GM18505 (cell line): ENCODE data around the gene ATP13A5.

Source experiments
- ATAC-seq: cut with Tn5 transposase; IDR thresholded peaks from one replicate; pipeline ENCODE4 v1.9.1; 2021; ENCODE audit not compliant: unreplicated experiment
- POLR2A ChIP-seq: IDR thresholded peaks from 4 replicates; pipeline ENCODE4 v1.6.1; 2011; ENCODE audit warnings: borderline replicate concordance; ENCODE audit not compliant: insufficient read depth, insufficient read length; ENCODE audit errors: extremely low read depth

Gene ATP13A5

GRCh38 chr3:193377591-193377990 lies 962 bp downstream of the ATP13A5 start:
- no peak for TF ChIP-seq POLR2A
- ATAC-seq: no peak

- ATAC-seq: no peak
- no peak for TF ChIP-seq POLR2A
These were observed 2.9 kb downstream of the ATP13A5 start for GRCh38 chr3:193375614-193376013.

GRCh38 chr3:193372783-193373182 lies 5.8 kb downstream of the ATP13A5 start:
- ATAC-seq: no peak
- TF ChIP-seq POLR2A: no peak

DNA sequence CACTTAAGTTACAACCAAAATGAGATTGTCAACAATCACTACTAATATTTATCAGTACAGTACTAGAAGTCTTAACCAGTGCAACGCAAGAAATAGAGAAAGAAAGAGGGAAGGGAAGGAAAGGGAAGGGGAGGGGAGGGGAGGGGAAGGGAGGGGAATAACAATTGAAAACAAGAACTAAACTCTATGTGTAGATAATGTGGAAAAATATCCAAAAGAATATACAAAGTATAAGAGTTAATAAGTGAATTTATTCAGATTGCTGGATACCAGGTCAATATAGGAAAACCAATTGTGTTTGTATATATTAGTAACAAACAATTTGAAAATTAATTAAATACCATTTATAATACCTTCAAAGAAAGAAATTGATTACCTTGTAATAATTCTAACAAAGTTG lies 10.7 kb downstream of the ATP13A5 start:
- no peak for ATAC-seq
- no peak for TF ChIP-seq POLR2A

- ATAC-seq: no peak
- TF ChIP-seq POLR2A: no peak
These were observed 21.3 kb downstream of the ATP13A5 start for GRCh38 chr3:193357291-193357690.

- ATAC-seq: no peak
- no peak for TF ChIP-seq POLR2A
These were observed 24.1 kb downstream of the ATP13A5 start for GRCh38 chr3:193354423-193354822.

- no peak for TF ChIP-seq POLR2A
- ATAC-seq: no peak
These were observed 27.8 kb downstream of the ATP13A5 start for GRCh38 chr3:193350744-193351143.

- no peak for ATAC-seq
- TF ChIP-seq POLR2A: no peak
These were observed 29.9 kb downstream of the ATP13A5 start for GRCh38 chr3:193348686-193349085.

GRCh38 chr3:193347521-193348501 lies 30.7 kb downstream of the ATP13A5 start:
- ATAC-seq: peak; percentile 87
- no peak for TF ChIP-seq POLR2A

DNA sequence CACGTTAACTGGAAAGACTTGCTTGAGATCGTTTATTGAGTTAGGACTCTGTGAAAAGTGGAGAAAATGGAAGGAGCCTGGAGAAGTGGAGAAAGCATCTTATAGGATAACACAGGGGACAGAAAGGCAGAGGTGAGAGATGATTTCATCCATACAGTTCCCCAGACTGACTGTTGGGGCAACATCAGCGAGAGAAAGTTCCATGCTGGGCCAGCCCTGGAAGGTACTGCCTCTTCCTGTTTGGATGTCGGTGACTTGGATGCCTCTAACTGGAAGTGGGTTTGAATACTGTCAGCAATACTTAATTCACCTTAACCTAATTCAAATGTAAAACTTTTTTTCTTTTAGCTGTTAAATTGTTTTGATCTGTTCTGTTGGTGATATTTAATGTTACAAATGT lies 32.3 kb downstream of the ATP13A5 start:
- ATAC-seq: no peak
- TF ChIP-seq POLR2A: no peak

DNA sequence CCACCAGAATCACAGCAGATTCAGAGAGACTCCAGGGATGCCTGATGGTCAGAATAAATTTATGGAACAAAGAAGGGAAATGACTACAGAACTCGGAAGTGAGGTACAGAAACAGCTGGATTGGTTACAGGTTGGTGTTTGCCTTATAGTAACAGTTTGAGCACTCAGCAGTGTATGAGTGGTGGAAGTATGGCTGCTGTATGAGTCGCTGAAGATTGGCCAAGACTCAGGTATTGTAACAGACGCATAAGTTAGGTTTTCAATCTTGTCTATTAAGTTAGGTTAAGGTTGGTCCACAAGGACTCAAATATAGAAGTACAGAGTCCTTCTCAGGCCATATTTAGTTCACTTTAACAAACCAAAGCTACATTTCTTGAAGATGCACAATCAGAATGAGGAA lies 33.1 kb downstream of the ATP13A5 start:
- ATAC-seq: no peak

DNA sequence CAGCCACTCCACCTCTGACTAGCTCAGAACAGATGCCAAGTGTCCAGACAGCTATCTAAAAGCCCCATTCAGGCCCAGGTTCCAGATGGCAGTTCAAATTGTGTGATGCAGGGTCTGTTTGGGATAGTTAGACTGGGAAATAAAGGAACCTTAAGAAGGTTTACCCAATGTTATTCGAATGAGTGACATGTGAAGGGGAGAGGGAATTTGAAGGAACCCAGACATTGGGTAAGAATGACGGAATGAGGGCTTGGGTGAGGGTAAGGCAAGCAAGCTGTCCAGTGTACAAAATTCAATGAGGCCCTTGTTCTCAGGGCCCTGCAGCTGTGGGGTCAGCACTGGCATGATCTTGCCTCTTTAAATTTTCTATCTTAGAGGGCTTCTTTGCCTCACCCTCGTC lies 34.1 kb downstream of the ATP13A5 start:
- no peak for TF ChIP-seq POLR2A
- ATAC-seq: no peak

More for the DNA sequence above, 33.1 kb downstream of the ATP13A5 start:
- no peak for TF ChIP-seq POLR2A

- TF ChIP-seq POLR2A: no peak
- ATAC-seq: no peak
These were observed 34.8 kb downstream of the ATP13A5 start for GRCh38 chr3:193343726-193344222.

DNA sequence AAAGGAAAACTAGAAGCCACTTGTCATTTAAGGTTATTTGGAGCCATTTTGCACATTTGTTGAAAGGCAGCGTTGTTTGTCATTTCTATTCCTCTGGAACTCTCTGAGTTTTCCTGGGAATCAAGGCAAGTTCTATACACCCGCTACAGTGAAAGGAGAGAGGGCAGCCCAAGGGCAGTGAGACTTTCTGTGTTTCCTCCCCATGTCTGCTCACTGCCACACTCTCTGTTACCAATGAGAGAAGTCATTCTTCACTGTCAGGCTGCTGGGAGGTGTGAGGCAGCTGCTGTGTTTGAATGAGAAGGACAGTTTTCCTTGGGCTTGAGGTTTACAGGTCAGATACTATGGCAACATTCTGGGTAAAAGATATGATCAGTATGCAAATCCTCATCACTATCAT lies 36.0 kb downstream of the ATP13A5 start:
- ATAC-seq: no peak
- TF ChIP-seq POLR2A: no peak
